Mucosa of descending colon (tissue), 3 donors: Measurements from ENCODE around the gene VAV1. TPM values are rescaled to one million over a fixed set of nuclear protein-coding genes. Genes with fewer than 3 reads are reported as not detected.

Source experiments
- ATAC-seq: fragments of 200-7000 bp; cut with Tn5 transposase; one replicate; pipeline ENCODE4 v1.9.1; 2020; ENCODE audit warnings: mild to moderate bottlenecking, moderate library complexity
- DNase-seq, 3 donors: peaks; one replicate each; pipeline ENCODE4 v3.0.0-alpha.2; 2020
- H3K36me3 ChIP-seq: fragments of 200-600 bp; one replicate; pipeline ENCODE4 v1.8.0; 2021; ENCODE audit warnings: low read depth, mild to moderate bottlenecking
- H3K4me1 ChIP-seq: fragments of 200-600 bp; one replicate; pipeline ENCODE4 v1.8.0; 2021; ENCODE audit warnings: low read depth, mild to moderate bottlenecking
- H3K4me3 ChIP-seq: fragments of 200-600 bp; one replicate; pipeline ENCODE4 v1.8.0; 2021; ENCODE audit warnings: mild to moderate bottlenecking
- H3K9me3 ChIP-seq: fragments of 200-600 bp; one replicate; pipeline ENCODE4 v1.8.0; 2021; ENCODE audit warnings: mild to moderate bottlenecking
- intact Hi-C, 2 donors: fragments of 100-400 bp; cut with DNase I in 1 of 2; cut with micrococcal nuclease in 1 of 2; formaldehyde crosslinking; loops; one replicate each; pipeline versions ENCODE4 v1.11.0 to v1.11.1; 2022; cut with DNase I, micrococcal nuclease
- total RNA-seq, 3 donors: library from RNA; stranded (reverse); fragmentation: NEBNext Ultra II Directional in 2 of 3; extraction: Animal tissue kit (Norgen Biotek cat#: 25700) in 2 of 3; gene quantifications; one replicate each; pipeline versions ENCODE4 v1.2.1 to v1.2.4, GENCODE V29; 2021 to 2023
- TF ChIP-seq, protein P1 (sequence below): fragments of 200-600 bp; IDR thresholded peaks from one replicate; pipeline ENCODE4 v1.8.0; 2022; ENCODE audit warnings: antibody characterized with exemption, mild to moderate bottlenecking
- donor health status: DM: no; HTN: no; CAD: no; lungs with moderate emphysema.
- donor health status: DM: no; HTN: no; CAD: no.
- donor health status: DM: no; HTN: yes; CAD: no.

The VAV1 gene
- total RNA-seq, 3 donors from 2014 or later: 6.0 to 12.3 (median 10.7) TPM

DNA sequence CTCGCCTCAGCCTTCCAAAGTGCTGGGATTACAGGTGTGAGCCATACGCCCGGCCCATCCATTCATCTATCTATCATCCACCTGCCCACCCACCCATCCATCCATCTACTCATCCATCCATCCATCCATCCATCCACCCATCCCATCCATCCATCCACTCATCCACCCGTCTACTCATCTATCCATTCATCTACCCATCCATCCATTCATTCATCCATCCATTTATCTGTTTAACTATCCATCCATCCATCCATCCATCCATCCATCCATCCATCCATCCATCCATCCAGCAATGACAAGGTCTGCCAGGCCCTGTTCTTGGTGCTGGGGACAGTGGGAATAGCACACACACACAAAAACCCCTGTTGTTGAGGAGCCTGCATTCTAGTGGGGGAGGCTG lies 4.5 kb downstream of the VAV1 start:
- Histone ChIP-seq H3K9me3 (no peaks in the 10 kb centered on the region), H3K4me3 (no peak overlapping the region), H3K36me3 (no peaks in the 10 kb centered on the region), H3K4me1 (no peaks in the 10 kb centered on the region)
- TF ChIP-seq, protein P1, sequence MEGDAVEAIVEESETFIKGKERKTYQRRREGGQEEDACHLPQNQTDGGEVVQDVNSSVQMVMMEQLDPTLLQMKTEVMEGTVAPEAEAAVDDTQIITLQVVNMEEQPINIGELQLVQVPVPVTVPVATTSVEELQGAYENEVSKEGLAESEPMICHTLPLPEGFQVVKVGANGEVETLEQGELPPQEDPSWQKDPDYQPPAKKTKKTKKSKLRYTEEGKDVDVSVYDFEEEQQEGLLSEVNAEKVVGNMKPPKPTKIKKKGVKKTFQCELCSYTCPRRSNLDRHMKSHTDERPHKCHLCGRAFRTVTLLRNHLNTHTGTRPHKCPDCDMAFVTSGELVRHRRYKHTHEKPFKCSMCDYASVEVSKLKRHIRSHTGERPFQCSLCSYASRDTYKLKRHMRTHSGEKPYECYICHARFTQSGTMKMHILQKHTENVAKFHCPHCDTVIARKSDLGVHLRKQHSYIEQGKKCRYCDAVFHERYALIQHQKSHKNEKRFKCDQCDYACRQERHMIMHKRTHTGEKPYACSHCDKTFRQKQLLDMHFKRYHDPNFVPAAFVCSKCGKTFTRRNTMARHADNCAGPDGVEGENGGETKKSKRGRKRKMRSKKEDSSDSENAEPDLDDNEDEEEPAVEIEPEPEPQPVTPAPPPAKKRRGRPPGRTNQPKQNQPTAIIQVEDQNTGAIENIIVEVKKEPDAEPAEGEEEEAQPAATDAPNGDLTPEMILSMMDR: no peak
- ATAC-seq (no peak), DNase-seq (no peak)
- intact Hi-C loops: no loop called here

DNA sequence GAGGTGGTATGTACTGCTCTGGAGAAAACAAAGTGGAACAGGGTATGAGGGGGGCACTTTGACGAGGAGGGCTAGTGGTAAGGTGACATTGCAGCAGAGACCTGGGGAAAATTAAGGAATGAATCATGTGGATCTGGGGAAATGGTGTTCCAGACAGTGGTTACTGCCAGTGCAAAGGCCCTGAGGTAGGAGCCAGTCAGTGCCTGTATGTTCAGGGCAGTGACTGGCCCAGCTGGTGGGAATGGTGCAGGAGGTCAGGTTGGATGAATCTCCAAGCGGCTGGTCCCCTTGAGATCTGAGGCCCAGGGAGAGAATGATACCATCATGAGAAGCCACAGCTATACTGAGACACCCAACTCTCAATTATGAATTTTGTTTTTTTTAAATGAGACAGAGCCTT lies 4.9 kb downstream of the VAV1 start:
- TF ChIP-seq, protein P1: no peak
- Histone ChIP-seq H3K36me3 (no peaks in the 10 kb centered on the region), H3K4me1 (no peaks in the 10 kb centered on the region), H3K9me3 (no peaks in the 10 kb centered on the region), H3K4me3 (no peak overlapping the region)
- DNase-seq (no peak), ATAC-seq (no peak)
- intact Hi-C loops: no loop called here

DNA sequence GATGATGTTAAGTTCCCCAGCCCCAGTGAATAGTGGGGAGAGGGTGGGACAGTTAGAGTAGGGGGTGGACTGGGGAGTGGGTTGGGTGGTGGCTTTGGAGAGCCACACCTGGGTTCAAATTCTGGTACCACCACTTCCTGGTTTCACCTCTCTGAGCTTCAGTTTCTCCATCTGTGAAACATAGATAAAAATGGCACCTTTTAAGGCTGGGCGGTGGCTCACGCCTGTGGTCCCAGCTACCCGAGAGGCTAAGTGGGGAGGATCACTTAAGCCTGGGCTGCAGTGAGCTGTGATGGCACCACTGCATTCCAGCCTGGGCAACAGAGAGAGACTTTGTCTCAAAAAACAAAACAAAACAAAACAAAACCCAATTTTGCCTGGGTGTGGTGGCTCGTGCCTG lies 5.9 kb downstream of the VAV1 start:
- intact Hi-C loops: no loop called here

DNA sequence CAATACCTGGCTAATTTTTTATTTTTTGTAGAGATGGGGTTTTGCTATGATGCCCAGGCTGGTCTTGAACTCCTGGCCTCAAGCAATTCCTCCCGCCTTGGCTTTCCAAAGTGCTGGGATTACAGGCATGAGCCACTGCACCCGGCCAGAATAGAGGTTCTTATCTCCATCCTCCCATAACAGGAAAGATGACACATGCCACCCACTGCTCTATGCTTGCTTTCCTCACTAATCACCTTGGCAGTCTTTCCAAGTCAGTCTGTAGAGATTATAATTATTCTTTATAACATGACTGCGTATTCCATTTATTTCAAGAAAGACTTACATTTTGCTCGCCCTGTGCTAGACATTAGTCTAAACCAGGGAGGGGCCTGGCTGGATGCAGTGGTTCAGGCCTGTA lies 6.7 kb downstream of the VAV1 start:
- Histone ChIP-seq H3K36me3 (no peaks in the 10 kb centered on the region), H3K4me1 (no peaks in the 10 kb centered on the region), H3K4me3 (no peak overlapping the region), H3K9me3 (no peaks in the 10 kb centered on the region)
- TF ChIP-seq, protein P1: no peak
- intact Hi-C loops: no loop called here
- ATAC-seq (no peak), DNase-seq (no peak)

More for the DNA sequence above, 5.9 kb downstream of the VAV1 start:
- Histone ChIP-seq H3K9me3 (no peaks in the 10 kb centered on the region), H3K36me3 (no peaks in the 10 kb centered on the region), H3K4me1 (no peaks in the 10 kb centered on the region), H3K4me3 (no peak overlapping the region)
- DNase-seq (no peak), ATAC-seq (no peak)
- TF ChIP-seq, protein P1: no peak

DNA sequence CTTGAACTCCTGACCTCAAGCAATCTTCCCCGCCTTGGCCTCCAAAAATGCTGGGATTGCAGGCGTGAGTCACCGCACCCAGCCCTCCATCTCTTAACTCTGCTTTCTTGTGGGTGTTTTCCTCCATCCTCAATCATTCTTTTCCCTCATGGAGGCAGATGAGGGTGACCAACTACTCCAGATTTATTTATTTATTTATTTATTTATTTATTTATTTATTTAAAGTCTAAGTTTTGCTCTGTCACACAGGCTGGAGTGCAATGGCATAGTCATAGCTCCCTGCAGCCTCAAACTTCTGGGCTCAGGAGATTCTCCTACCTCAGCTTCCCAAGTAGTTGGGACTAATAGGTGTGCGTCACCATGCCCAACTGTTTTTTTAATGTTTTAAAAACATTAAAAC lies 14.9 kb downstream of the VAV1 start:
- Histone ChIP-seq H3K4me3 (no peak overlapping the region), H3K4me1 (no peaks in the 10 kb centered on the region), H3K9me3 (no peaks in the 10 kb centered on the region), H3K36me3 (no peaks in the 10 kb centered on the region)
- ATAC-seq (no peak), DNase-seq (no peak)
- intact Hi-C loops: no loop called here
- TF ChIP-seq, protein P1: no peak

DNA sequence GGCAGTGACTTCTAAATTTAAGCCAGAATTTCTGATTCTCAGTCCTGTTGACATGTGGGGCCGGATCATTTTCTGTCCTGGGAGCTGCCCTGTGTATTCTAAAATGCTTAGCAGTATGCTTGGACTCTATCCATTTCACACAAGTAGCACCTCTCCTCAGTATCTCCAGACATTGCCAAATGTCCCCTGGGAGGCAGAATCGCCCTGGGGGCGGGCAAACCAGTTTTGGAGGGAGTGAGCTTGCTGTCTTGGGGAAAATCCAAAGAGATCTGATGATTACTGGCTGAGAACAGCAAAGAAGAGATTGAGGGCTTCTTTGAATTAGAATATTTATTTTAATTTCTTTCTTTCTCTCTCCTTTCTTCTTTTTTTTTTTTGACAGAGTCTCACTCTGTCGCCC lies 16.4 kb downstream of the VAV1 start:
- TF ChIP-seq, protein P1: no peak
- no peaks in the 10 kb centered on the region for H3K4me1 ChIP-seq
- DNase-seq (no peak), ATAC-seq (no peak)
- intact Hi-C loops: no loop called here
- H3K9me3 ChIP-seq: no peaks in the 10 kb centered on the region
- H3K4me3 ChIP-seq: no peak overlapping the region
- H3K36me3 ChIP-seq: no peaks in the 10 kb centered on the region
